Trophoblast cell (in vitro differentiated cells and primary cell): ENCODE measurements around the gene HOXB7.

Experiments
- DNase-seq, 2 donors: peaks; one replicate each; pipeline ENCODE4 v3.0.0-alpha.2; 2016
- H2AFZ ChIP-seq: 2 replicates; pipeline ENCODE4 v1.6.1; 2013; ENCODE audit warnings: low read length, moderate library complexity, mild to moderate bottlenecking; ENCODE audit not compliant: insufficient read depth, poor library complexity
- H2AK5ac ChIP-seq: 2 replicates; pipeline ENCODE4 v1.6.1; 2013; ENCODE audit warnings: mild to moderate bottlenecking, low read length
- H2BK120ac ChIP-seq: 2 replicates; pipeline ENCODE4 v1.6.1; 2013; ENCODE audit warnings: low read length, mild to moderate bottlenecking, moderate library complexity; ENCODE audit not compliant: insufficient read depth, poor library complexity
- H2BK12ac ChIP-seq: 2 replicates; pipeline ENCODE4 v1.6.1; 2013; ENCODE audit warnings: mild to moderate bottlenecking, low read length, moderate library complexity
- H2BK5ac ChIP-seq: 2 replicates; pipeline ENCODE4 v1.6.1; 2013; ENCODE audit warnings: low read length, low read depth, moderate library complexity, mild to moderate bottlenecking; ENCODE audit not compliant: poor library complexity
- H3K14ac ChIP-seq: 2 replicates; pipeline ENCODE4 v1.6.1; 2013; ENCODE audit warnings: mild to moderate bottlenecking, low read length
- H3K18ac ChIP-seq: 2 replicates; pipeline ENCODE4 v1.6.1; 2013; ENCODE audit warnings: mild to moderate bottlenecking, low read length
- H3K23ac ChIP-seq: 2 replicates; pipeline ENCODE4 v1.6.1; 2013; ENCODE audit warnings: low read length
- H3K27ac ChIP-seq: 2 replicates; pipeline ENCODE4 v1.5.1; 2013; ENCODE audit warnings: low read depth, mild to moderate bottlenecking, inconsistent platforms, low read length, moderate library complexity
- H3K27me3 ChIP-seq: 2 replicates; pipeline ENCODE4 v1.6.1; 2013; ENCODE audit warnings: inconsistent platforms, mild to moderate bottlenecking, low read length, moderate library complexity; ENCODE audit not compliant: insufficient read depth
- H3K36me3 ChIP-seq, 2 experiments: 1 replicate in 1 of 2; 2 replicates in 1 of 2; pipeline ENCODE4 v1.6.1; 2013; ENCODE audit warnings: low read length in 2 of 2, mild to moderate bottlenecking in 2 of 2, moderate library complexity in 1 of 2; ENCODE audit not compliant: insufficient read depth in 2 of 2, control insufficient read depth in 1 of 2
- H3K4ac ChIP-seq: 2 replicates; pipeline ENCODE4 v1.6.1; 2013; ENCODE audit warnings: low read depth, mild to moderate bottlenecking, low read length, moderate library complexity
- H3K4me1 ChIP-seq, 2 experiments: 1 replicate in 1 of 2; 2 replicates in 1 of 2; pipeline ENCODE4 v1.6.1; 2013; ENCODE audit warnings: low read length in 2 of 2, mild to moderate bottlenecking in 2 of 2, moderate library complexity in 1 of 2; ENCODE audit not compliant: insufficient read depth in 2 of 2, control insufficient read depth in 1 of 2
- H3K4me2 ChIP-seq: 2 replicates; pipeline ENCODE4 v1.6.1; 2013; ENCODE audit warnings: inconsistent platforms, mild to moderate bottlenecking, low read length, moderate library complexity
- H3K4me3 ChIP-seq: 2 replicates; pipeline ENCODE4 v1.5.1; 2013; ENCODE audit warnings: mild to moderate bottlenecking, low read depth, low read length, inconsistent platforms
- H3K79me1 ChIP-seq: one replicate; pipeline ENCODE4 v1.6.1; 2013; ENCODE audit warnings: low read length
- H3K79me2 ChIP-seq: 2 replicates; pipeline ENCODE4 v1.6.1; 2013; ENCODE audit warnings: low read length, mild to moderate bottlenecking; ENCODE audit not compliant: control insufficient read depth, insufficient read depth, poor library complexity
- H3K9ac ChIP-seq: 2 replicates; pipeline ENCODE4 v1.6.1; 2013; ENCODE audit warnings: mild to moderate bottlenecking, low read length
- H3K9me3 ChIP-seq: 2 replicates; pipeline ENCODE4 v1.6.1; 2013; ENCODE audit warnings: low read depth, mild to moderate bottlenecking, control low read depth, inconsistent platforms, low read length; ENCODE audit not compliant: insufficient read depth
- H4K12ac ChIP-seq: 2 replicates; pipeline ENCODE4 v1.6.1; 2013; ENCODE audit warnings: low read depth, mild to moderate bottlenecking, low read length, moderate library complexity
- H4K8ac ChIP-seq: 2 replicates; pipeline ENCODE4 v1.6.1; 2013; ENCODE audit warnings: low read depth, mild to moderate bottlenecking, low read length, moderate library complexity
- H4K91ac ChIP-seq: one replicate; pipeline ENCODE4 v1.6.1; 2013; ENCODE audit warnings: low read depth, mild to moderate bottlenecking, low read length, moderate library complexity
- WGBS: extraction: QIAGEN DNeasy Blood & Tissue Kit; methylation state at CpG from one replicate; pipeline ENCODE4 v1.1.7; 2013; ENCODE audit warnings: missing lambda C conversion rate; ENCODE audit not compliant: insufficient read length, insufficient coverage; ENCODE audit errors: extremely low coverage; 5-methylcytosine and 5-hydroxymethylcytosine counted together

The HOXB7 gene

DNA sequence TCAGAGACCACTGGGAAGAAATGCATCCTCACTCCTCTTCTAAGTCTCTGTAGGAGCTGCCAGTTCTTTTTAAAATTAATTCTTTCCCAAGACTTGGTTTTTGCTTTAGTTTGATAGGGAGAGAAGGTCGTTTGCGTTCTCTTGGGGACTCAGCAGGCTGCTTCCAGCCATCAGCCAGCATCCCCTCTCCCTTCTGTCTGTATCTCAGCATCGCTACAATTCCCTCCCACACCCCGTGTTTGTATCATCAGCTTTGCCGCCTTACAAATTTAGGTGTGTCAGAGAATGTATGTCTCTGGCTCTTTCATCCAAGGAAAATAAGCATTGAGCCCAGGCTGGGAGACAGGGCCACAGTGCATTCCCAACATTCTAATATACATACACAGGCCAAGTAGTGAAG, 11.5 kb downstream of the HOXB7 start:
- WGBS, result no CpG with 5 or more reads among the region's 5 CpGs
- Histone ChIP-seq H4K12ac (no peak overlapping the region), H3K9me3 (no peaks in the 10 kb centered on the region), H3K4me3 (no peak overlapping the region), H4K8ac (no peak overlapping the region), H3K23ac (no peak overlapping the region), H2AK5ac (no peak overlapping the region), H3K27ac (peak overlapping the region; percentile 42), H4K91ac (peak overlapping the region; percentile 10), H3K79me2 (peaks cover 8% of the 10 kb centered on the region), H3K9ac (no peak overlapping the region), H3K14ac (no peak overlapping the region), H3K4ac (no peak overlapping the region), H2AFZ (no peak overlapping the region), H3K4me2 (no peak overlapping the region), H3K4me1 (peaks cover 34 to 53% of the 10 kb centered on the region in 2 experiments), H2BK120ac (peak overlapping the region; percentile 6), H3K18ac (peak overlapping the region; percentile 26), H2BK5ac (peak overlapping the region; percentile 13), H2BK12ac (peak overlapping the region; percentile 16), H3K36me3 (peaks cover 3 to 10% of the 10 kb centered on the region in 2 experiments), H3K79me1 (peaks cover 25% of the 10 kb centered on the region), H3K27me3 (peaks cover 19% of the 10 kb centered on the region)
- DNase-seq, result no peak

DNA sequence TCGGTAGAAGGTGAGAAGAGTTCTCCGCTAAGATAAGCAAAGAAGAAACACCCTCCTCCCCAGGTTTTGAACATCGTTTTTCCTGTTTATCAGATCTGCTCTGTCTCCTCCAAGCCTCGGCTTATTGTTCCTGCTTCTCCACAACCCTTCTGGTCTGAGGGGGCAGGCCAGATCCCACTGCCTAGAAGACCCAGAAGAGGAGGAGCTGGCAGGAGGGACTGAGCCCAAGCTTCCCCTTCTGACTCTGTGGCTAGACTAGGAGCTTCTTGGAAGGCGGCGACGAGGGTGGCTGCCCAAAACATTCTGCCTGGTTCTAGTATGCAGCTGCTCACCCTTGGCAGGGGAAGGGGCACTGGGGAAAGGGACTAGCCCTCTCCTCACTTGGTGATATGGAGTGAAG, 12.1 kb downstream of the HOXB7 start:
- Histone ChIP-seq H3K9me3 (no peaks in the 10 kb centered on the region), H4K91ac (peak overlapping the region; percentile 84), H3K36me3 (peaks cover 3 to 10% of the 10 kb centered on the region in 2 experiments), H3K79me2 (peaks cover 8% of the 10 kb centered on the region), H3K79me1 (peaks cover 27% of the 10 kb centered on the region), H3K4ac (peak overlapping the region; percentile 0), H3K27ac (no peak overlapping the region), H4K12ac (no peak overlapping the region), H3K4me2 (peak overlapping the region; percentile 84), H2BK120ac (peak overlapping the region; percentile 14), H3K4me3 (no peak overlapping the region), H3K14ac (peak overlapping the region; percentile 3), H3K18ac (peak overlapping the region; percentile 8), H4K8ac (no peak overlapping the region), H3K23ac (no peak overlapping the region), H2AFZ (no peak overlapping the region), H3K4me1 (peaks cover 31 to 48% of the 10 kb centered on the region in 2 experiments), H2BK5ac (no peak overlapping the region), H2BK12ac (peak overlapping the region; percentile 1), H3K9ac (no peak overlapping the region), H2AK5ac (no peak overlapping the region), H3K27me3 (peaks cover 14% of the 10 kb centered on the region)
- DNase-seq, result no peak
- no CpG with 5 or more reads among the region's 7 CpGs for WGBS

DNA sequence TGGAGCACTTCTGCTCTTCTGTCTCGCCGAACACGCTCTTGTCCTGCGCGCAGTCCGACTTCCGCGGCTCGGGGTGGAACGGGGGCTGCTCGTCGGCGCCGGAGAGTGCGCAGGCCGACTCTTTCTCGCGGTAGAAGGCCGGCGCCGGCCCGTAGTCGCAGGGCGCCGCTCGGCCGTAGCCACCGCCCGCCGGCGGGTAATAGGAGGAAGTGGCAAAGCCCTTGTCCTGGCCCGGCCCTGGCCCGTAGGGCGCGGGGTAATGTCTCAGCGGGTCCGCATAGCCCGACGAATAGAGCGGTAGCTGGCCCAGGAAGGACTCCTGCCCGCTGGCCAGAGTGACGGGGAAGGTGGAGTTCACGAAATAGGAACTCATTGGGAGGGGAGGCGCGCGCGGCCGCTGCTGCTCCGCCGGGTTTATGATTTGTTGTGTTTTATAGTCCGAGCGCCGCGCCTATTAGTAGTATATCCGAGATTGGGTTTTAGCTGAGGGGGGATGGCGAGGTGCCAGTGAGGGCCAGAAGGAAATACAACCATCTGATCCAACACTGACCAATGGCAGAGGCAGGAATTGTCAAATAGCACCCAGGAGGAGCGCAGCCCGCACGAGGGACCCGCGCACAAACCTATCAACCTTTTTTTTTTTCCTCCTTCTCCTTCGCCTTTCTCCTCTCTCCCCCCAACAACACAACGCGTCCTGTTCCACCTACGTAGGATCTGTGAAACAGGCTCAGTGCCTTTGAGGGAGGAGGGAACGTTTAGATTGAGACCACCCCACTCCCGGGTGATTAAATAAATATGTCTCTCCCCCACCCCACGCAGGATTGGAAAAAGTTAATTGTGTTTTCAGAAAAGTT, 12.8 kb downstream of the HOXB7 start:
- Histone ChIP-seq H3K4ac (peak overlapping the region; percentile 31), H3K14ac (peak overlapping the region; percentile 19), H3K9ac (peak overlapping the region; percentile 62)

DNA sequence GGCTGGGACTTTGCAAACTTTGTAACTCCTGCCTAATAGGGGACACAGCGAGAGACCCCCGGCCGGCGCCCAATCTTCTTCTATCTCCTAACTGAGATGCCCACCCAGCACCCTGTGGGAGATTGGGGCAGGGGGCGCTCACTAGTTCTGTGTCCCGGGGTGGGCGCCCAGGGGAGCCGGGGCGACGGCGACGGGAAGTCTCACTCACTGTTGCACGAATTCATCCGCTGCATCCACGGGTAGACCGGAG, 13.4 kb downstream of the HOXB7 start:
- Histone ChIP-seq H2BK120ac (peak overlapping the region; percentile 29), H4K12ac (peak overlapping the region; percentile 3), H3K27me3 (peaks cover 10% of the 10 kb centered on the region), H3K9me3 (no peaks in the 10 kb centered on the region), H3K4me3 (peak overlapping the region; percentile 70), H3K14ac (peak overlapping the region; percentile 19), H2AFZ (peak overlapping the region; percentile 49), H4K8ac (peak overlapping the region; percentile 75), H3K36me3 (peaks cover 3 to 10% of the 10 kb centered on the region in 2 experiments), H3K79me1 (peaks cover 32% of the 10 kb centered on the region), H2AK5ac (no peak overlapping the region), H2BK12ac (no peak overlapping the region), H2BK5ac (peak overlapping the region; percentile 28), H3K9ac (peak overlapping the region; percentile 62), H3K27ac (peak overlapping the region; percentile 35), H3K4ac (peak overlapping the region; percentile 31), H3K23ac (no peak overlapping the region), H3K18ac (peak overlapping the region; percentile 50), H3K4me1 (peaks cover 34 to 53% of the 10 kb centered on the region in 2 experiments), H3K79me2 (peaks cover 11% of the 10 kb centered on the region), H3K4me2 (peak overlapping the region; percentile 84), H4K91ac (peak overlapping the region; percentile 84)
- WGBS, result no CpG with 5 or more reads among the region's 16 CpGs
- DNase-seq, result no peak

More for the DNA sequence above, 12.8 kb downstream of the HOXB7 start:
- H3K4me3 ChIP-seq, result peak overlapping the region; percentile 70
- H3K79me1 ChIP-seq, result peaks cover 31% of the 10 kb centered on the region
- peak; percentile 16 to 55 for DNase-seq
- peaks cover 36 to 52% of the 10 kb centered on the region in 2 experiments for H3K4me1 ChIP-seq
- no CpG with 5 or more reads among the region's 68 CpGs for WGBS
- H2AK5ac ChIP-seq, result no peak overlapping the region
- H2BK120ac ChIP-seq, result peak overlapping the region; percentile 29
- H3K23ac ChIP-seq, result no peak overlapping the region
- H3K18ac ChIP-seq, result peak overlapping the region; percentile 50
- H2BK5ac ChIP-seq, result peak overlapping the region; percentile 24
- H3K9me3 ChIP-seq, result no peaks in the 10 kb centered on the region
- peak overlapping the region; percentile 49 for H2AFZ ChIP-seq
- peak overlapping the region; percentile 35 for H3K27ac ChIP-seq
- H4K12ac ChIP-seq, result no peak overlapping the region
- peak overlapping the region; percentile 75 for H4K8ac ChIP-seq
- H3K27me3 ChIP-seq, result peaks cover 10% of the 10 kb centered on the region
- peak overlapping the region; percentile 84 for H3K4me2 ChIP-seq
- H3K79me2 ChIP-seq, result peaks cover 11% of the 10 kb centered on the region
- H3K36me3 ChIP-seq, result peaks cover 3 to 10% of the 10 kb centered on the region in 2 experiments
- H2BK12ac ChIP-seq, result no peak overlapping the region
- H4K91ac ChIP-seq, result peak overlapping the region; percentile 84
